Stimulated activated CD8-positive, alpha-beta memory T cell treated with anti-CD3 and anti-CD28 coated beads, Interleukin-2, amount 100 ng/mL, for 1 hour (primary cell): ENCODE data around the gene KIF20B.

Source experiments
- DNase-seq, 2 donors: peaks; one replicate each; pipeline ENCODE4 v3.0.0-alpha.2; 2020; ENCODE audit warnings: low read depth in 2 of 2

The KIF20B gene, protein sequence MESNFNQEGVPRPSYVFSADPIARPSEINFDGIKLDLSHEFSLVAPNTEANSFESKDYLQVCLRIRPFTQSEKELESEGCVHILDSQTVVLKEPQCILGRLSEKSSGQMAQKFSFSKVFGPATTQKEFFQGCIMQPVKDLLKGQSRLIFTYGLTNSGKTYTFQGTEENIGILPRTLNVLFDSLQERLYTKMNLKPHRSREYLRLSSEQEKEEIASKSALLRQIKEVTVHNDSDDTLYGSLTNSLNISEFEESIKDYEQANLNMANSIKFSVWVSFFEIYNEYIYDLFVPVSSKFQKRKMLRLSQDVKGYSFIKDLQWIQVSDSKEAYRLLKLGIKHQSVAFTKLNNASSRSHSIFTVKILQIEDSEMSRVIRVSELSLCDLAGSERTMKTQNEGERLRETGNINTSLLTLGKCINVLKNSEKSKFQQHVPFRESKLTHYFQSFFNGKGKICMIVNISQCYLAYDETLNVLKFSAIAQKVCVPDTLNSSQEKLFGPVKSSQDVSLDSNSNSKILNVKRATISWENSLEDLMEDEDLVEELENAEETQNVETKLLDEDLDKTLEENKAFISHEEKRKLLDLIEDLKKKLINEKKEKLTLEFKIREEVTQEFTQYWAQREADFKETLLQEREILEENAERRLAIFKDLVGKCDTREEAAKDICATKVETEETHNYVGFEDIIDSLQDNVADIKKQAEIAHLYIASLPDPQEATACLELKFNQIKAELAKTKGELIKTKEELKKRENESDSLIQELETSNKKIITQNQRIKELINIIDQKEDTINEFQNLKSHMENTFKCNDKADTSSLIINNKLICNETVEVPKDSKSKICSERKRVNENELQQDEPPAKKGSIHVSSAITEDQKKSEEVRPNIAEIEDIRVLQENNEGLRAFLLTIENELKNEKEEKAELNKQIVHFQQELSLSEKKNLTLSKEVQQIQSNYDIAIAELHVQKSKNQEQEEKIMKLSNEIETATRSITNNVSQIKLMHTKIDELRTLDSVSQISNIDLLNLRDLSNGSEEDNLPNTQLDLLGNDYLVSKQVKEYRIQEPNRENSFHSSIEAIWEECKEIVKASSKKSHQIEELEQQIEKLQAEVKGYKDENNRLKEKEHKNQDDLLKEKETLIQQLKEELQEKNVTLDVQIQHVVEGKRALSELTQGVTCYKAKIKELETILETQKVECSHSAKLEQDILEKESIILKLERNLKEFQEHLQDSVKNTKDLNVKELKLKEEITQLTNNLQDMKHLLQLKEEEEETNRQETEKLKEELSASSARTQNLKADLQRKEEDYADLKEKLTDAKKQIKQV (N-terminal part only)

DNA sequence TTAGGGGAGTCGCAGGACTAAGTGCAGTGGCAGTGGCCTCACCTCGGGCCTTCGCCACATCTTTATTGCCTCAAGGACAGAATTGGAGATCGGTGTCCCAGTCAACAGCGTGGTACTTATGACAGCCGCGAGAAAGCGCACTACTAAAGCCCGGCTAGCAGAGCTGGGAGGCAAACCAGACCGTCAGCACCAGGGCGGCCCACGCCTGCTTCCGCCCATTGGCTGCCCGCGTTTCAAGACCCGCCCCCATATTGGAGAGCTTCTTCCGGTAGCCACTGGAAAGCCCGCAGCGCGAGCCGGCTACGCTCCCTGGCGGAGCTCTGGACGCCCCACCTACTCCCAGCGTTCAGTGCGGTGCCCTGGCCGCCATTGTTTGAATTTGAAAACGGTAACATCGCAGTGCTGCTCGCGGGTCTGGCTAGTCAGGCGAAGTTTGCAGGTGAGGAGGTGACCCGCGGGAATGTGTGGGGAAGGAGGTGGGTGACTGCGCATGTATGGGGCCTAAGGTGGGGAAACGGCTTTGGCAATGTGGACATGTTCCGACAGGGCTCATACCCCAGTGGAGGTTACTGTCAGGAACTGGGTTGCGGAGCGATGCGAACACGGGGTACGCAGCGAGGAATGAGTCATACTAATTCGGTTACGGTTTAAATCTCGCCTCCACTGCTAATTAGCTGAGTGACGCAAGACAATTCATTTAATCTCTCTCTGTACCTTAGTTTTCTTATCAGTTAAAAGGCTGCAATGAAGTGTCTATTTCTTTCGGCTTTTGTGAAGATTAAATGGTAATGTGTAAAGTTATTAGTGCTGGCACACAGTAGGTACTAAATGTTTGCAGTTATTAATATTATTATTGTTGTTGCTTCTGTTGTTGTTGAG lies at the start of gene KIF20B:
TSS of gene KIF20B (plus strand) at position 349 of the 879 bp plus-strand sequence. CDS start 3,705 bp downstream, outside the sequence.
- DNase-seq, result peak; percentile 87 to 88

- DNase-seq, result no peak
These were observed 49.3 kb upstream of the KIF20B start for GRCh38 chr10:89651916-89652573.

- no peak for DNase-seq
These were observed 48.5 kb upstream of the KIF20B start for GRCh38 chr10:89652806-89653370.

- no peak for DNase-seq
These were observed 48.0 kb upstream of the KIF20B start for GRCh38 chr10:89653410-89653869.

- DNase-seq, result no peak
These were observed 45.7 kb upstream of the KIF20B start for GRCh38 chr10:89655722-89656121.

- no peak for DNase-seq
These were observed 44.1 kb upstream of the KIF20B start for GRCh38 chr10:89657302-89657701.

GRCh38 chr10:89659143-89660131 lies 42.0 kb upstream of the KIF20B start:
- no peak for DNase-seq

- no peak for DNase-seq
These were observed 38.8 kb upstream of the KIF20B start for GRCh38 chr10:89662596-89662995.

- no peak for DNase-seq
These were observed 38.2 kb upstream of the KIF20B start for GRCh38 chr10:89663144-89663543.

GRCh38 chr10:89664203-89664602 lies 37.2 kb upstream of the KIF20B start:
- no peak for DNase-seq

GRCh38 chr10:89665302-89665701 lies 36.1 kb upstream of the KIF20B start:
- no peak for DNase-seq

DNA sequence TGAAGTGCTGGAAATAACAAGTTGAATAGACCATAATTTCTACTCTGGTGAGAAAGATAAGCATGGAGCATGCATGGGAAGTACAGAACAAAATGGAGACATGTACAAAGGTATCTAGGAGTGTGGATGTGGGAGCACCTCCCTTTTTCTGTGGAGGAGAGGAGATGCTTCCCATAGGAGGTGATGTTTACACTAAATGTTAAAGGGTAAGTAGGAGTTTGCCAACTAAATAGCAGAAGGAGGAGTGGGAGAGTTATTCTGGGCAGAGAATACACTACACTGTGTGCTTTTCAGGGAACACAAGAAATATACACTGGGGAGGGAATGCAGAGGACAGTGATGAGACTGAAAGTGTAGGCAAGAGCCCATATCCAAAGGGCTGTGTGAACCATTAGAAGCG lies 35.3 kb upstream of the KIF20B start:
- DNase-seq, result no peak

DNA sequence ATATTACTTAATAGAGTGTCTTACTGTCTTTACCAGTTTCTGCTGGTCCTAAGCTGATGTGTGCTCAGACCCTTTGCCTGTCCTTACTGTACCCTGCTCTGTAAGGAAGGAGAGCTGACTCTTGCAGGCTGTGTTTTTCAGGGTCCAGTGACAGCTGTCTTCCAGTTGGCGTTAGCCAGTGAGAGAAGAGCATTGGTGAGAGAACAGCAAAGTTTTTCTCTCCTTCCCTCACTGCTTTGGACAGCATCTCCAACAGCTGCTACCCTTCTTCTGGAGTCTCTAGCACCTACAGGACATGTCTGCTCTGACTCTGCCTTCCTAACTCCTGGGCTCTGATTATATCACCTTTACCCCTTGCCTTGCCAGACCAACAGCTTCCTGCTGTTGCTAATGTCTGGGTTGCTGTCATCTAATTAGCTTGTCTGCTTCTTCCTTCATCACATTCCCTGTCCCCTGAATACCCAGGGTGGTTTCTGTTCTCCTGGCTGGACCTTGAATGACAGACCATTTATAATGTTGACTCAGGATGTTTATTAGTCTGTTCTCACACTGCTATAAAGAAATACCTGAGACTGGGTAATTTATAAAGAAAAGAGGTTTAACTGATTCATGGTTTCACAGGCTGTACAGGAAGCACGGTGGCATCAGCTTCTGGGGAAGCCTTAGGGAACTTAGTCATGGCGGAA lies 32.9 kb upstream of the KIF20B start:
- DNase-seq, result no peak

DNA sequence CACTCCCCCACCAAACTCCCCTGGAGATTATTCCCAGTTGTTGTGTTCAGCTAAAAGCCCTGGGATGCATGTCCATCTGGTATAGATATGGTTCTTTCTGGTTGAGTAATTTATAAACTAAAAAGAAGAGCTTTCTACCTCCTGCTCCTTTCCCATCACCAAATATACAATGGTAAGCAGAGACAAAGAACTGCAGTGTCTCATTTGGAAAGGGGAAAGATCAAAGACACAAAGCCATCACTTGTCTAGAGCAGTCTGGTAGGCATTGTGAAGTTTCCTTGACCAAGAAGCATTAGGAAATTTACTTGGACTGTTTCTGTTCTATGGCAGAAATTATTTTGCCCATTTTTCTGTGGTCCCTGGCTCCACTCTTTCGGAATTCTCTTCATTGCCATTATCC lies 31.4 kb upstream of the KIF20B start:
- DNase-seq, result no peak

DNA sequence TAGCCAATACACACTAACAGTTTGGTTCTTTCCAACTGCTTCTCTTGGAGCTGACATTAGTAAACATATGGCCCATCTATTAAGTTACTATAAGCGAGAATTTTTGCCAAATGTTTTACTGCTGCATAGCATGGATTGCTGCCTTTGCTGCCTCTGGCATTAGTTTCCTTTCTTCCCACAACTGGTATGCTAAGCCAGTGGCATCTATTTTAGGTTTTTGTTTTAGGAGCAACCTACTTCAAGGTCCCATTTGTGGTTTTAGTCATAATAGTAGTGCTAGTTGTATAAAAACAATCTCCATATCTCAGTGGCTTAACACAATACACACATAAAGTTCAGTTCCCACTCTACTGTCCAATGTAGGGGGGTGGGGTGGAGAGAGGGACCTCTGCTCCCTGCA lies 30.5 kb upstream of the KIF20B start:
- DNase-seq, result no peak

DNA sequence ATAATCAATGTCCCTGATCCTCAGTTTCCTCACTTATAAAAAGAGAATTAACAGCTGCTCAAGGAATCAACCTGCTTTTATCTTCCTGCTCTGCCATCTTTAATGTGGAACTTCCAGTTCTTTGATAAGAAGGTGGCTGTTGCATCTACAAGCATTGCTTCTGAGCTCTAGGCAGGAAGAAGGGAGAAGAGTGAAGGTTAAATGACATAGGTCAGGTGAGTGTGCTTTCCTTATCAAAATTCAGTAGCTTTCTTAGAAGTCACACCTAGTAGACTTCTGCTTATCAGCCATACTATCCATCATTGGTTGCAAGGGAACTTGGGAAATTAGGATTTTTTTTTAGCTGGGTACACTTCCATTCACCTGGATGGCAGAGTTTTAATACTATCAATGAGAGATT lies 24.0 kb upstream of the KIF20B start:
- no peak for DNase-seq

DNA sequence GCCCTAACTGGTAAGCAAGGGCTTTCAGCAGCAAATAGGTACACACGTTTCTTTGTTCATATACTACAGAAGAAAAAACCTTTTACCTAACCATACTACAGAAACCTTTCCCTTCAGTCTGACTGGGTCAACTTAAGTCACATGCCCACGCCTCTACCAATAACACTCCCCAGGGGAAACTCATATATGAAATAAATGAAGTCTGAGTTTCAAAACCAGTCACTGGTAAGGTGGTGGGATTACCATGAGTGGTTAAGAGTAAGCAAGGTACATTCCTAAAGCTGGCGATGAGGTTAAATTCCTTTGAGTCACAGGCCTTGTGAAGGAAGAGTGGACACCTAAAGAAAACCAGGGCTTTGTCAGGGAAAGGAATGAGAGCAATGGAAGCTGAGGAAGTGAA lies 21.4 kb upstream of the KIF20B start:
- DNase-seq, result no peak

- DNase-seq, result no peak
These were observed 17.5 kb upstream of the KIF20B start for GRCh38 chr10:89683883-89684282.
